ENCODE measurements around the gene EHBP1.
"Not testable (repeated sequence)": the region's sequence is repeated elsewhere in the genome, so short reads cannot be mapped to it uniquely, and the experiment has no call there.

EHBP1 gene

GRCh38 chr2:62736899-62737559, 31.5 kb downstream of the EHBP1 start:
- no peak for DNase-seq (ENCODE audit: low spot score)

DNA sequence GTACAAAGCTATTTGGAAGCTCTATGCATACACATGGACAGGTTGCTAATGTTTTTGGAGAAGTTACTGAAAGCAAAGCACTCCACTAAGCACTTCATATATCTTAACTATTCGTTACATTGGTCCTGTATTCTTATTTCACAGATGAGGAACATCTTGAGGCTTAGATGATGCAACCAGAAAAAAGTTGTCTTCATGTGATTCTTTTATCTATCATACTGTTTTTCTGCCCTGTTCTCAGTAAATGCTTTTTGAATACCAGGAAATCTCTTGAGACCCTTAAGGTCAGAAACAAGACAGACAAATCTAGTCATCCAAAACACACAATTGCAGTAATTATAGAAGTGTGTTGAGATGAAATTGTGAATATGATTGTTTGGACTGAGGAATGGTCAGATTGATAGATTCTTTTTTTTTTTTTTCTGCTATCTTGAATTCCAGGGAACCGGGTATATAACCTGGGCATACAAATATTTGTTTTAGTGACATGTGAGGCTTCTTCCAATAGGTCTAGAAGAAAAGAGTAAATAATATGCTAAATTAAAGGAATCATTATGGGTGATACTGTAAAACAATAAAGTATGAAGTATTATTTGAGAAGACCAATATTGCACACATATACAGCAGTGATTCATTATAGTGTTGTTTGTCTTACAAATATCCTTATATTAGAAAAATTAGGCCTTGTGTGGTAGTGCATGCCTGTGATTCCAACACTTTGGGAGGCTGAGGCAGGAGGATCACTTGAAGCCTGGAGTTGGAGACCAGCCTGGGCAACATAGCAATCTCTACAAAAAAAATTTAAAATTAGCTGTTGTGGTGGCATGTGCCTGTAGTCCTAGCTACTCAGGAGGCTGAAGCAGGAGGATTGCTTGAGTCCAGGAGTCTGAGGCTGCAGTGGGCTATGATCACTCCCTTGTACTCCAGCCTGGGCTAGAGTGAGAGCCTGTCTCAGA, 33.7 kb downstream of the EHBP1 start:
- no peak for DNase-seq (ENCODE audit: low spot score)

DNA sequence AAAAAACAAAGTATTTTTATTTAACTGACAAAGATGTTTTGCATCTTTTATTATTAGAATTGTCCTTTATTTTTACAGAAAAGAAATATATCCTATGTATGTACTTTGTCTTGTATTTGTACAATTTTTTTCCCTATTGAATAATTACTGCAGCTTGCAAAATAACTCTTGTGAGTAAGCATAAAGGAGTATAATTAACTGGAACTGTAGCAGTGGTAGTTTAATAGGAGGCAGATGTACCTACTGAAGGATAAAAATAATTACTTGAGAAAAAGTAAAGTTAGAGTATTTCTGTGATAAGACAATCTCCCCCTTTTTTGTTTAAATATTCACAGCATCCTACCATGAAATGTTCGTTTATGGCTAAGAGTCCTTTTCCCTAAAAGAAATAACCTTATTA, 34.7 kb downstream of the EHBP1 start:
- no peak for DNase-seq (ENCODE audit: low spot score)

DNA sequence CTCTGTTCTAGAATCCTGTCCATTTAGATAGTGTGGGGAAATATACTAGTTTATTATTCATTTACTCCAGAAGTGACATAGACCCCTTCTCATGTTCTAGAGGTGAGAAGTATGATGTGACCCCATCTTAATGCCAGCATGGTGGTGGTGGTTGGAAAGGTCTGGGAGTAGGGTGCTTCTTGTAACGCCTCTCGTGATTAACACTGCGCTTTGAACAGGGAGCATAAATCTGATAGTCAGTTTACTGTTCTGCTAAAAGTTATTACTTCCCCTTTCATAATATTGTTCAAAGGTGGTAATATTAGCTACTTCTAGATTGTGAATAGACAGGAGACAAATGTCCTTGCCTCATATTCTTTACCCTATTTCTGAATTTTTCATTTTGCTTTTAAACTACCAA, 35.6 kb downstream of the EHBP1 start:
- no peak for DNase-seq (ENCODE audit: low spot score)

DNA sequence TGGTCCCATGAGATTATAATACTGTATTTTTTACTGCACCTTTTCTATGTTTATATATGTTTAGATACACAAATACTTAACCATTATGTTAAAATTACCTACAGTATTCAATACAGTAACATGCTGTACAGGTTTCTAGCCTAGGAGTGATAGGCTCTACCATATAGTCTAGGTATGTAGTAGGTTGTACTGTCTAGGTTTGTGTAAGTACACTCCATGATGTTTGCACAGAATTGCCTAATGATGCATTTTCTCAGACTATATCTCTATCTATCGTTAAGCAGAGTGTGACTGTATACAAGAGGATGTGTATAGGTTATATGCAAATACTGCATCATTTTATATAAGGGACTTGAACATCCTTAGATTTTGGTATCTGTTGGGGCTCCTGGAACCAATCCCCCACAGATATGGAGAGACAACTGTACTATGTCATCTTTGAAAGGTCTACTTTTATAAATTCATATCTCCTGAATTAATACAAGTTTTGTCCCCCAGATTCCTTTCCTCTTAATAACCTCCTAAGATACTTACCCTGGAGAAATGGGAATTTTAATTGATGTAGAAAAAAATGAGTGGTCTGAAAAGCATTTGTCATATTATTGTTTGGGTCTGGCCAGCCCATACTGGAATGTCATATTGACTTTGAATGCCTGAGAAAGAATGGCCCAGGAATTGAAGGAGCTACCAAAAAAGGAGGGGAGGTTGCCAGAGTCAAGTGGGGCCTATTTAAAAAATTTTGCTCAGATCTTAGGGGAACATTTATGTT, 36.6 kb downstream of the EHBP1 start:
- no peak for DNase-seq (ENCODE audit: low spot score)

DNA sequence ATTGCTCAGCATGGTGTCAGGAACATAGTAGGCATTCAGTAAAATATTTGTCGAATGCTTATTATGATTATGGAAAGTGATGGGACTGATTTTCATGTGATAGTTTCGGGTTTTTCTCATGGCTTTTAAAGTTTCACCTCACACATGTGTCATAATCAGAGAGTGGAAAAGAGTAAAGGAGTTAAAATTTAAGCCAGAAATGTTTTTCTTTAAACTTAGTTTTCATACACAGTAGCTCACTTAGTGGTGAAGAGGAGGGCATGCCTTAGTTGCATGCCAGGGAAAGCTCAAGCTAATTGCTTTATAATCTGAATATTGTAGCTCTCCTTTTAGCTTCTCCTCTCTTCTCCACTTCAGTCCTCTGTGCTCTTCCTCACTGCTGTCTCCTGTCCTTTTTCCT, 38.0 kb downstream of the EHBP1 start:
- DNase-seq (ENCODE audit: low spot score): no peak

- DNase-seq (ENCODE audit: low spot score): no peak
Observed at GRCh38 chr2:62744603-62745002, 39.1 kb downstream of the EHBP1 start.

GRCh38 chr2:62745891-62746481, 40.5 kb downstream of the EHBP1 start:
- no peak for DNase-seq (ENCODE audit: low spot score)

DNA sequence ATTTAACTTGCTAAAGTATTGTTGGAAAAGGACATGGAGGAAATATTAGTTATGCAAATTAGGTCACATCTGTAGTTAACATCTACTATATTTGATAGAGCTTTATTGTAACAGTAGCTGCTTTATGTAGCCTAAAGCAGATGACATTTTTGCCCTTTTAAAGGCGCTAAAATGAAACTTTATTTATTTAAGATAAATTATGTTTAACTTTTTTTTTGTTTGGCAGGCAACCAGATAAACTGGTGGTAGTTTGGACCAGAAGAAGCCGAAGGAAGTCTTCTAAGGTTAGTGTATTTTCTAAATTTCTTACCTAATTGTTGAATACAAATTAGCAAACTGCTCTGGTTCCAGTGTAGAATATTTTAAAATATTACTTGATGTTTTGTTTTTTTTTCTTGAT, 41.7 kb downstream of the EHBP1 start:
- no peak for DNase-seq (ENCODE audit: low spot score)

- no peak for DNase-seq (ENCODE audit: low spot score)
Observed at GRCh38 chr2:62747876-62748275, 42.4 kb downstream of the EHBP1 start.

DNA sequence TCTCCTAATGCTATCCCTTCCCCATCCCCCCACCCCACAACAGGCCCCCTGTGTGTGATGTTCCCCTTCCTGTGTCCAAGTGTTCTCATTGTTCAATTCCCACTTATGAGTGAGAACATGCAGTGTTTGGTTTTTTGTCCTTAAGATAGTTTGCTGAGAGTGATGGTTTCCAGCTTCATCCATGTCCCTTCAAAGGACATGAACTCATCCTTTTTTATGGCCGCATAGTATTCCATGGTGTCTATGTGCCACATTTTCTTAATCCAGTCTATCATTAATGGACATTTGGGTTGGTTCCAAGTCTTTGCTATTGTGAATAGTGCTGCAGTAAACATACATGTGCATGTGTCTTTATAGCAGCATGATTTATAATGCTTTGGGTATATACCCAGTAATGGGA, 43.6 kb downstream of the EHBP1 start:
- DNase-seq (ENCODE audit: low spot score): not testable (repeated sequence)

DNA sequence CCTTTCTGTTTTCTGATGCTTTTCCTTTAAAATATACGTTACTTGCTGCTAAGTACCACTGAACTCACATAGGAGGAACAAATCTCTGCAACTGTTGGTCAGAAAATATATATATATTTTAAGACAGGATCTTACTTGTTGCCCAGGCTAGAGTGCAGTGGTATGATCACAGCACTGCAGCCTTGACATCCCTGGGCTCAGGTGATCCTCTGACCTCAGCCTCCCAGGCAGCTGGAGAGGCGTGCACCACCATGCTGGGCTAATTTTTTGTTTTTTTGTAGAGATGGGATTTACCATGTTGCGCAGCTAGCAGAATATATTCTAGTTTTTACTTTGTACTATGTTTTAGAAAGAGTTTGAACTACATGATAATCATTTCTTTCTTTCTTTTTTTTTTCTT, 51.5 kb downstream of the EHBP1 start:
- DNase-seq (ENCODE audit: low spot score): no peak

- no peak for DNase-seq (ENCODE audit: low spot score)
Observed at GRCh38 chr2:62760026-62760425, 54.5 kb downstream of the EHBP1 start.

DNA sequence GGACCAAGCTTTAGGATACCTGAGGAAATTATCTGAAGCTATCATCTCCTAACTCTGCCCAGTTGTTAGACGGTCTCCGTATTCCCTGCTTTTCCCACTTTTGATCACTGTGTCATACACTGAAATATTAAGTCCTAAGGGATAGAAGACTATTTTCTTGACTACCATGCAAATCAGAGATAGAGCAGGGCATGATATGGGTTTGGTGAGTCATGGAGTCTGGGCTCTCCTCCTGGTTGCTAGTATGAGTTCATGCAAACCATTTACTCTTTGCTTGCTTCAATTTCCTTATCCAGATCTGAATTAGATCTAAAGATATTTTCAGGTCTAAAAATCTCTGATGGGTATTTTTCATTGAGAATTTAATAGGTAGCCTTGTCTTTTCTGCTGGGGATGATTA, 55.0 kb downstream of the EHBP1 start:
- DNase-seq (ENCODE audit: low spot score): peak; percentile 12

DNA sequence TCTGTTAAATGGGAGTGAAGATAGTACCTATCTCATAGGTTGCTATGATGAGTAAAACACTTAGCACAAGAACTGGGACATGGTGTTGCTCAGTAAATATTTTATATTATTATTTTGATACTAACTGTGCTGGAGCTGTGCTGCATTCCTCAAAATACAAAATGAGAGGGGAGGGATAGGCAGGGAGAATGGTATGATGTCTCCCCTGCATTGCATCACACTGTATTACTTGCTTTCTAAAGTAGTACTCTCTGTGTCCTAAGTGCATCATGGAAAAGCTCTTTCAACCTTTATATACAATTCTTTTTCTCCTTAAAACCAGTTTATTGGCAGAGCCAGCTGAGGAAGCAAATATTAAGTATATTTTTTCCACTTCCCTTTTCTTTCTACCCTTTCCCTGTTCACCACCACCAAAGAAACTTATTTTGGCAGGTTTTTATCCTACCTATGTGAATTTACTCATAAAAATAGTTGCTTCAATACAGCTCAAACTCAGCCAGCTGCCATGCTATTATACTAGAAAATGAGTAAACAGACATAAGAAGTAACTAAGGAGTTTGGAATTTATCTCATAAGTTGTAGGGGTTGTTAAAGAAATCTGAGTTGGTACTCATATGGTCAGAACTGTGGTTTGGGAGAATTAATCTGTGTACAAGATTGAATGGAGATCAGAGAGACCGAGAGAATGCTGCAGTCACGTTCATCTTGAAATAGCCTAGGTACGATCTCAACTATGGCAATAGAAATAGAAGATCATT, 60.3 kb downstream of the EHBP1 start:
- no peak for DNase-seq (ENCODE audit: low spot score)

GRCh38 chr2:62768615-62769014, 63.1 kb downstream of the EHBP1 start:
- DNase-seq (ENCODE audit: low spot score): no peak

DNA sequence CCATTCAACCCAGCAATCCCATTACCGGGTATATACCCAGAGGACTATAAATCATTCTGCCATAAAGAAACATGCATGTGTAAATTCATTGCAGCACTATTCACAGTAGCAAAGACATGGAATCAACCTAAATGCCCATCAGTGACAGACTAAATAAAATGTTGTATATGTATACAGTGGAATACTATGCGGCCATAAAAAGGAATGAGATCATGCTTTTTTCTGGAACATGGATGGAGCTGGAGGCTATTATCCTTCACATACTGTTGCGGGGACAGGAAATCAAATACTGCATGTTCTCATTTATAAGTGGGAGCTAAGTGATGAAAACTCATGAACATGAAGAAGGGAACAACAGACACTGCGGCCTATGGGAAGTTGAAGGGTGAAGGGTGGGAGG, 65.1 kb downstream of the EHBP1 start:
- no peak for DNase-seq (ENCODE audit: low spot score)

- peak; percentile 53 for DNase-seq (ENCODE audit: low spot score)
Observed at GRCh38 chr2:62774555-62775366, 69.2 kb downstream of the EHBP1 start.

DNA sequence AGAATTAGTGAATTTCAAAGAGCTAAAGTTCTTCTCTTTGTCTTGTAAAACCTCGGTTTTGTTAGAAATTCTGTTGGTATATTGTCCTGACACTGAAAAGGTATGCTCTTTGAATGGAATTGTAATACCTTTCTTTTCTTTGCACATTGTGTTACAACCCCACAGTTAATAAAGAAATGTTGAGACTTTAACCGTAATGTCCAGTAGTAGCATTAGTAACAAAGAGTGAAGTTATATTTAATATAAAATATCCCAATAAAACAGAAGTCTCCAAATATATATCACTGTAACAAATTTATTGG, 69.8 kb downstream of the EHBP1 start:
- no peak for DNase-seq (ENCODE audit: low spot score)

GRCh38 chr2:62783679-62784078, 78.2 kb downstream of the EHBP1 start:
- DNase-seq (ENCODE audit: low spot score): no peak

- DNase-seq (ENCODE audit: low spot score): no peak
Observed at GRCh38 chr2:62784341-62784740, 78.8 kb downstream of the EHBP1 start.

Data from RKO (cell line).